ENCODE data around the gene TRIM62. TPM values are rescaled to one million over a fixed set of nuclear protein-coding genes. Genes with fewer than 3 reads are reported as not detected.
A peak's percentile ranks its signal among the peaks of the same experiment; 100 is the strongest.

The TRIM62 gene
- total RNA-seq, 6 donors from 2014 or later: 3.8 to 16.8 (median 5.5) TPM

DNA sequence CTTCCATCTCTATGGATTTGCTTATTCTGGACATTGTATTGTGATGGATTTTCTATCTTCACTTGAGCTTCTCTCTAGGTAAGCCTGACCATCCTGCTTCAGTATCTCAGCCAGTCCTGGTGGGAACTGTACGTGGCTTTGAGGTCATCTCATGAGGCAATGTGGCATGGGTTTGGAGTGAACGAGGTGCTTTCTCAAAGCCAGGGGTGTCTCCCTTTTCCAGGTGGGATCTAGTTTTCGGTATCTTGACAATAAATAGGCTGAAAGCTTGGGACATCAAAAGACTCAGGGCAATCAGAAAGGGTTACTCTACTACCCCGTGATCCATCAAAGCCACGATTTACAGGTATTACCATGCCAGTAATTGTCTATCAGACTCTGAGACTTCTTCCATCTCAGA, 60.1 kb downstream of the TRIM62 start:
- 74 to 88% methylated on average over 5 of the region's 5 CpGs for WGBS, 2 donors
- no peak for TF ChIP-seq POLR2AphosphoS5 (IDR thresholded peaks at IDR 0.05)
- TF ChIP-seq EP300 (IDR thresholded peaks at IDR 0.05): no peak
- TF ChIP-seq, protein P1, sequence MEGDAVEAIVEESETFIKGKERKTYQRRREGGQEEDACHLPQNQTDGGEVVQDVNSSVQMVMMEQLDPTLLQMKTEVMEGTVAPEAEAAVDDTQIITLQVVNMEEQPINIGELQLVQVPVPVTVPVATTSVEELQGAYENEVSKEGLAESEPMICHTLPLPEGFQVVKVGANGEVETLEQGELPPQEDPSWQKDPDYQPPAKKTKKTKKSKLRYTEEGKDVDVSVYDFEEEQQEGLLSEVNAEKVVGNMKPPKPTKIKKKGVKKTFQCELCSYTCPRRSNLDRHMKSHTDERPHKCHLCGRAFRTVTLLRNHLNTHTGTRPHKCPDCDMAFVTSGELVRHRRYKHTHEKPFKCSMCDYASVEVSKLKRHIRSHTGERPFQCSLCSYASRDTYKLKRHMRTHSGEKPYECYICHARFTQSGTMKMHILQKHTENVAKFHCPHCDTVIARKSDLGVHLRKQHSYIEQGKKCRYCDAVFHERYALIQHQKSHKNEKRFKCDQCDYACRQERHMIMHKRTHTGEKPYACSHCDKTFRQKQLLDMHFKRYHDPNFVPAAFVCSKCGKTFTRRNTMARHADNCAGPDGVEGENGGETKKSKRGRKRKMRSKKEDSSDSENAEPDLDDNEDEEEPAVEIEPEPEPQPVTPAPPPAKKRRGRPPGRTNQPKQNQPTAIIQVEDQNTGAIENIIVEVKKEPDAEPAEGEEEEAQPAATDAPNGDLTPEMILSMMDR (IDR thresholded peaks at IDR 0.05): no peak
- no peak for TF ChIP-seq POLR2A (IDR thresholded peaks at IDR 0.05)
- Histone ChIP-seq H3K36me3 (no peaks in the 10 kb centered on the region), H3K9me3 (no peaks in the 10 kb centered on the region), H3K4me1 (peaks cover 5 to 9% (median 5%) of the 10 kb centered on the region in 4 donors), H3K4me3 (no peak overlapping the region), H3K27ac (no peak overlapping the region), H3K27me3 (no peaks in the 10 kb centered on the region)
- DNase-seq (no peak), ATAC-seq (ENCODE audit: low FRiP score in 2 of 2) (no peak)

DNA sequence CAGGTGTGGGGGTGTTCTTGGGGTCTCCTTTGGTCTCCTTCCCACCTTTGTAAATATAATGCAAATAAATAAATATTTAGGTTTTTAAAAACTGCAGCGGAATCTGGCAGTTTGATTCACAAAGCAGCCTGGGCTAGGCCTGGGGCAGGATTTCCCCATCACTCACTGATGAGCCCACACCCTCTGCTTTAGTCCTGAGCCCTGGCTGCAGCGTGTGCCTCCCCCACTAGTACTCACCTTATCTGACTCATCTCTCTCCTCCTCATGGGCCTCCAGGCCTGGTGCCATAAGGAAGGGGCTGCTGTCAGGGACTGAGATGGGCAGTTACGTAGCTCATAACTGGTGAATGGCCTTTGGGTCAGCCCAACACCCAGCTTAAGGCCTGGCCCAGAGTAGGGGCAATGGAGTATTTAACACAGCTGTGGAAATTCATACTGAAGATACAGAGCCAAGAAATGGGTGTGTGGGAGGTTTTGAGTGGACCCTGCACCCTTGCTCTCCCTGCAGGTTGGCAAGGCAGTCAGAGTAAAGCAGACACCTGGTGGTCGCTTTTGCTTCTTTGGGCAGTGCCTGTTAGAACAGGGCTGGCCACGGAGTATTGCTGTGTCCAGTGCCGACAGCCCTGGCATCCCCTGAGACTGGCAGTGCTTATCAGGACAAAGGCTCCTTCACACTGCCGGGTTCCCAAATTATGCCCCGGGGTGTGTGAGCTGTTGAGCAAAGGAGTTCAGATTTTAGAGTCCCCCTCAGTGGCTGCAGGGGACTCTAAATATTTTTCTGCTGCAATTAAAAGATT, 61.2 kb downstream of the TRIM62 start:
- H3K36me3 ChIP-seq: no peaks in the 10 kb centered on the region
- no peaks in the 10 kb centered on the region for H3K9me3 ChIP-seq
- WGBS, 2 donors: 89 to 100% methylated on average over 3 to 8 of the region's 8 CpGs
- no peak overlapping the region for H3K4me3 ChIP-seq
- no peak for TF ChIP-seq POLR2A (IDR thresholded peaks at IDR 0.05)
- no peak for TF ChIP-seq EP300 (IDR thresholded peaks at IDR 0.05)
- TF ChIP-seq POLR2AphosphoS5 (IDR thresholded peaks at IDR 0.05): no peak
- TF ChIP-seq, protein P1 (IDR thresholded peaks at IDR 0.05): no peak
- no peaks in the 10 kb centered on the region for H3K4me1 ChIP-seq
- no peaks in the 10 kb centered on the region for H3K27me3 ChIP-seq
- ATAC-seq (ENCODE audit: low FRiP score in 2 of 2) (no peak), DNase-seq (no peak)
- no peak overlapping the region for H3K27ac ChIP-seq

DNA sequence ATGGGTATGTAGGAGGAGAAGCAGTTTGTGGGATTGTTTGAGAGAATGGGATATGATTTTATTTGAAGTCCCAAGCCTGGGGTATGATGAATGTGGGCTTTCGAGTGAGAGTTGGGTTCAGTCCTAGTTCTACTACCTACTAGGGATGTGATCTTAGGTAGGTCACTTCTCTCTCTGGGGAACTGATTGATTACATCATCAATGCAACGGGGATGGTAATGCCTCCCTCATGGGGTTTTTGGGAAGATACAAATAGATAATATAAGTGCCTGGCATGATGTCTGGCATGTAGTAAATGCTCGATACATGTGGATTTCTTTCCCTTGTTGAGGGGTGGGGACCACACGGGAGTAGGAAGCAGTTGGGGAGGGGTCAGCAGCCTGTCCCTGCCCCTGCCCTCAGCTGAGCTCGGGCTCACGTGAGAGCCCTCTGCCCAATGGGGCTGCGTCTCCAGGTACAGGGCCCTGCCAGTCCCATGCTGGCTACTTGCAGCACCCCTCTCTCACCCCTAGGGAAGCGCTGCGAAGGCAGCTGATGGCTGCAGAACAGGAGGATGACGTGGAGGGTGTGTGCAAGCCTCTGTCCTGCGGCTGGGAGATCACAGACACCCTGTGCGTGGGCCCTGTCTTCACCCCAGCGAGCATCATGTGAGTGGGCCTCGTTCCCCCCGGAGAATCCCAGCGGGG, 62.2 kb downstream of the TRIM62 start:
- no peaks in the 10 kb centered on the region for H3K4me1 ChIP-seq
- TF ChIP-seq POLR2AphosphoS5 (IDR thresholded peaks at IDR 0.05): no peak
- TF ChIP-seq, protein P1 (IDR thresholded peaks at IDR 0.05): no peak
- TF ChIP-seq POLR2A (IDR thresholded peaks at IDR 0.05): no peak
- no peak for TF ChIP-seq EP300 (IDR thresholded peaks at IDR 0.05)
- DNase-seq (peak in 1 of 2 donors; percentile 42), ATAC-seq (ENCODE audit: low FRiP score in 2 of 2) (no peak)
- H3K4me3 ChIP-seq: no peak overlapping the region
- H3K9me3 ChIP-seq: no peaks in the 10 kb centered on the region
- H3K36me3 ChIP-seq: no peaks in the 10 kb centered on the region
- H3K27me3 ChIP-seq: no peaks in the 10 kb centered on the region
- no peak overlapping the region for H3K27ac ChIP-seq
- 65 to 73% methylated on average over 2 to 16 of the region's 16 CpGs for WGBS, 2 donors

DNA sequence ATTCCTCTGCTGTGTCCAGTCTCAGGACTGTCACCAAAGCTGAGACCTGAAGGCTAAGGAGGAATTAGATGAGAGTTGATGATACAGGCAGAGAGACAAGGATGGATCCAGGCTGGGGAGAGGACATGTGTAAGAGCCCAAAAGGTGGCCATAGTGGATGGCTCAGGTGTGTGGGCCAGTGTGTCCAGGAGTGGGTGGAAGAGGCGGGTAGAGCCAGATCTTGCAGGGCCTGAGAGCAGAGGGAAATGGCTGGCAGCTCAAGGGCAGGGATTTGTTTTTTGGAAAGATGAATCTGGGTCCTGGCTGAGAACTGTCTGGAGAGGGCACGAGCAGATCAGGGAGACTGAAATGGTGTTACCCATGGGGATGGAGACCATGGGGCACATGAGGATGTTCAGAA, 62.8 kb downstream of the TRIM62 start:
- DNase-seq (no peak), ATAC-seq (ENCODE audit: low FRiP score in 2 of 2) (no peak)
- H3K4me1 ChIP-seq: no peaks in the 10 kb centered on the region
- no peaks in the 10 kb centered on the region for H3K27me3 ChIP-seq
- TF ChIP-seq EP300 (IDR thresholded peaks at IDR 0.05) (no peak), POLR2A (IDR thresholded peaks at IDR 0.05) (no peak), POLR2AphosphoS5 (IDR thresholded peaks at IDR 0.05) (no peak)
- TF ChIP-seq, protein P1 (IDR thresholded peaks at IDR 0.05): no peak
- H3K27ac ChIP-seq: no peak overlapping the region
- 86 to 92% methylated on average over 2 of the region's 2 CpGs for WGBS, 2 donors
- no peaks in the 10 kb centered on the region for H3K9me3 ChIP-seq
- H3K4me3 ChIP-seq: no peak overlapping the region
- H3K36me3 ChIP-seq: no peaks in the 10 kb centered on the region
